GM13977 (cell line): ENCODE measurements around the gene TMEM41B.
"Not testable (repeated sequence)": the region's sequence is repeated elsewhere in the genome, so short reads cannot be mapped to it uniquely, and the experiment has no call there.

Source experiments
- DNase-seq: peaks from one replicate; pipeline ENCODE4 v3.0.0; 2012; ENCODE audit warnings: low spot score
- CTCF ChIP-seq: IDR thresholded peaks from 2 replicates; pipeline ENCODE4 v1.5.1; 2012; ENCODE audit warnings: mild to moderate bottlenecking, control low read depth; ENCODE audit not compliant: insufficient read depth; ENCODE audit errors: extremely low read depth, missing control alignments
- in situ Hi-C: fragments of 300-500 bp; cut with MboI; formaldehyde crosslinking; loops from one replicate; pipeline ENCODE4 v1.12.0; 2022; ENCODE audit warnings: low sequenced_read_pairs, low pct_unique_long_range_greater_than_20kb, mixed read lengths, inconsistent platforms; ENCODE audit not compliant: unreplicated experiment

TMEM41B gene

GRCh38 chr11:9265211-9266131 lies 48.9 kb downstream of the TMEM41B start, which contains the start of gene DENND5A:
Gene DENND5A, minus strand, starts transcription at chr11:9265350. Its CDS starts 281 bp downstream, at chr11:9265069.
- DNase-seq = peak; percentile 92
- in situ Hi-C loops = no loop called here
- TF ChIP-seq CTCF = peak; percentile 31

- peak; percentile 41 for DNase-seq
- in situ Hi-C loops = no loop called here
- no peak for TF ChIP-seq CTCF
Measured at GRCh38 chr11:9264316-9265210, 49.8 kb downstream of the TMEM41B start.

- in situ Hi-C loops = no loop called here
- TF ChIP-seq CTCF = no peak
- DNase-seq = peak; percentile 92
Measured at GRCh38 chr11:9263840-9264315, 50.5 kb downstream of the TMEM41B start.

GRCh38 chr11:9260838-9261146 lies 53.6 kb downstream of the TMEM41B start:
- DNase-seq, in situ Hi-C loops: not testable (repeated sequence)

- DNase-seq = no peak
- in situ Hi-C loops = no loop called here
- TF ChIP-seq CTCF = peak; percentile 39
Measured at GRCh38 chr11:9259981-9260837, 54.2 kb downstream of the TMEM41B start.

- DNase-seq, in situ Hi-C loops: not testable (repeated sequence)
Measured at GRCh38 chr11:9258279-9258678, 56.1 kb downstream of the TMEM41B start.

- in situ Hi-C loops = no loop called here
- DNase-seq = no peak
- no peak for TF ChIP-seq CTCF
Measured at GRCh38 chr11:9254416-9254815, 60.0 kb downstream of the TMEM41B start.
